ENCODE data around the gene TUBB4B. TPM values are rescaled to one million over a fixed set of nuclear protein-coding genes. Genes with fewer than 3 reads are reported as not detected.

Gene TUBB4B
- total RNA-seq, 1 donor = 67.7 TPM

DNA sequence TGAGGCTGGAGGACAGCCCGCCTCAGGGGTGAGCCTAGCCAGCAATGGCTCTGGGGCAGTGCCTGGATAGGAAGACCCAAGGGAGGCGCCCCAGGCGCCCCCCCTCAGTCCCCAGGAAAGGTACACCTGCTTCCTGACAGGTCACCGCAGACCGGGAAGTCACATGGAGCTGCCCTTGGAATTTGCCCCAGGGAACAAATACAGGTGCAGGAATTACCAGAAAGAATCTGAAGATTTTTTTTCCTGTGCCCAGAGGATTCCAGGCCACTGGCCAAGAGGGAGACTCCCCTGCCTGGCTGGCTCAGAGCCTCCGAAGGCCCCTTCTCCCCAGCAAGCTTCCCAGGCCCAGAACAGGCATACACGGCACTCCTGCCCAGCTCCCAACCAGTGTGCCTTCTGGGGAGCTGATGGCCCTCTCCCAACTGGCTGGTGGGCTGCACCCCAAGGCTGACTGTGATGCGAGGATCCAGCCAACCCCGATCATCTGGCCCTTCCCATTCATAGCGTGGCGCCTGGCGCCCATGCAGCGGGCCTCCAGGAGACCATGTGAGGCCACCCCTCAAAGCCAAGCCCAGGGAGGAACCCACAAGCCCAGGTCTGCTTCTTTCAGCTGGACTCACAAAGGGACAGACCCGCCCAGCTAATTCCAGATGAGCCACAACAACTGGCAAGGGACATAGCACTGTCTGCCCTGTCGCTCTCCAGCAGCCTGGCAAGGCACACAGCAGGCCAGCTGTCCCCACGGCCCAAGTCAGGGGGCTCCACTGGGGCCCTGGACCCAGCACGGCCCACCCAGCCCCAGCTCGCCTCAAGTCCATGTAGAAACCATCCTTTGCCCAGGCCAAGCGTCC, 42.8 kb upstream of the TUBB4B start:
- Histone ChIP-seq H3K79me2 (ENCODE audit: insufficient read depth, low read length) (peaks cover 78% of the 10 kb centered on the region), H3K4me3 (ENCODE audit: insufficient read depth, low read length) (peak overlapping the region; percentile 70)

DNA sequence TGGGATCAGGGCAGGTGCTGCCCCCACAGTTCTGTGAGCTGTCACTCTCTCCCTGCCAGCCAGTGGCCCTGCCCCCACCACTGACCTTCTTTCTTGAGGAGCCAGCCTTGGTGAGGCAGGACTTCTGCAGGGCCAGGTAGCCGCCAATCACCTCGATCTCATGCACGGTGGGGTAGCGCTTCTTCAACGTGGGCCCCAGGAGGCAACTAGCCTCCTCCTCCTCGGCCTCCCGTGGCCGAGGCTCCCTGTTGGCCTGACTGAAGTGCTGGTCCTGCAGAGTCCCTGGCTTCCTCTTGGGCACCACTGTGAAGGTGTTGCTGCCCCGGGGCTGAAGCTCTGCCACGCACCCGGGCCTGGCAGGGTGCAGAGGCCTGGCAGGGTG, 42.2 kb upstream of the TUBB4B start:
- no peaks in the 10 kb centered on the region for H3K9me3 ChIP-seq (ENCODE audit: low read depth, low read length)
- TF ChIP-seq, protein P1, sequence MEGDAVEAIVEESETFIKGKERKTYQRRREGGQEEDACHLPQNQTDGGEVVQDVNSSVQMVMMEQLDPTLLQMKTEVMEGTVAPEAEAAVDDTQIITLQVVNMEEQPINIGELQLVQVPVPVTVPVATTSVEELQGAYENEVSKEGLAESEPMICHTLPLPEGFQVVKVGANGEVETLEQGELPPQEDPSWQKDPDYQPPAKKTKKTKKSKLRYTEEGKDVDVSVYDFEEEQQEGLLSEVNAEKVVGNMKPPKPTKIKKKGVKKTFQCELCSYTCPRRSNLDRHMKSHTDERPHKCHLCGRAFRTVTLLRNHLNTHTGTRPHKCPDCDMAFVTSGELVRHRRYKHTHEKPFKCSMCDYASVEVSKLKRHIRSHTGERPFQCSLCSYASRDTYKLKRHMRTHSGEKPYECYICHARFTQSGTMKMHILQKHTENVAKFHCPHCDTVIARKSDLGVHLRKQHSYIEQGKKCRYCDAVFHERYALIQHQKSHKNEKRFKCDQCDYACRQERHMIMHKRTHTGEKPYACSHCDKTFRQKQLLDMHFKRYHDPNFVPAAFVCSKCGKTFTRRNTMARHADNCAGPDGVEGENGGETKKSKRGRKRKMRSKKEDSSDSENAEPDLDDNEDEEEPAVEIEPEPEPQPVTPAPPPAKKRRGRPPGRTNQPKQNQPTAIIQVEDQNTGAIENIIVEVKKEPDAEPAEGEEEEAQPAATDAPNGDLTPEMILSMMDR (IDR thresholded peaks at IDR 0.05; ENCODE audit: extremely low read depth, low read depth, low read length) = no peak
- no peak overlapping the region for H3K27ac ChIP-seq (ENCODE audit: low read depth, low read length)
- no peaks in the 10 kb centered on the region for H3K36me3 ChIP-seq (ENCODE audit: insufficient read depth, low read length)
- H3K79me2 ChIP-seq (ENCODE audit: insufficient read depth, low read length) = peaks cover 78% of the 10 kb centered on the region
- H4K20me1 ChIP-seq (ENCODE audit: insufficient read depth, low read length) = peaks cover 26% of the 10 kb centered on the region
- H3K4me3 ChIP-seq (ENCODE audit: insufficient read depth, low read length) = peak overlapping the region; percentile 70
- H3K4me2 ChIP-seq (ENCODE audit: insufficient read depth, low read length) = peak overlapping the region; percentile 76
- H2AFZ ChIP-seq (ENCODE audit: low read length) = no peak overlapping the region
- peaks cover 23% of the 10 kb centered on the region for H3K4me1 ChIP-seq (ENCODE audit: insufficient read depth, low read length)
- DNase-seq (ENCODE audit: insufficient read length, low spot score, missing footprints) = no peak
- H3K27me3 ChIP-seq (ENCODE audit: insufficient read depth, low read length) = no peaks in the 10 kb centered on the region

More for the DNA sequence above, 42.8 kb upstream of the TUBB4B start:
- peak overlapping the region; percentile 76 for H3K4me2 ChIP-seq (ENCODE audit: insufficient read depth, low read length)
- H2AFZ ChIP-seq (ENCODE audit: low read length) = no peak overlapping the region
- DNase-seq (ENCODE audit: insufficient read length, low spot score, missing footprints) = no peak
- no peaks in the 10 kb centered on the region for H3K27me3 ChIP-seq (ENCODE audit: insufficient read depth, low read length)
- peaks cover 22% of the 10 kb centered on the region for H3K4me1 ChIP-seq (ENCODE audit: insufficient read depth, low read length)
- peaks cover 31% of the 10 kb centered on the region for H4K20me1 ChIP-seq (ENCODE audit: insufficient read depth, low read length)
- no peak overlapping the region for H3K27ac ChIP-seq (ENCODE audit: low read depth, low read length)
- TF ChIP-seq, protein P1 (IDR thresholded peaks at IDR 0.05; ENCODE audit: extremely low read depth, low read depth, low read length) = no peak
- H3K36me3 ChIP-seq (ENCODE audit: insufficient read depth, low read length) = no peaks in the 10 kb centered on the region
- no peaks in the 10 kb centered on the region for H3K9me3 ChIP-seq (ENCODE audit: low read depth, low read length)

DNA sequence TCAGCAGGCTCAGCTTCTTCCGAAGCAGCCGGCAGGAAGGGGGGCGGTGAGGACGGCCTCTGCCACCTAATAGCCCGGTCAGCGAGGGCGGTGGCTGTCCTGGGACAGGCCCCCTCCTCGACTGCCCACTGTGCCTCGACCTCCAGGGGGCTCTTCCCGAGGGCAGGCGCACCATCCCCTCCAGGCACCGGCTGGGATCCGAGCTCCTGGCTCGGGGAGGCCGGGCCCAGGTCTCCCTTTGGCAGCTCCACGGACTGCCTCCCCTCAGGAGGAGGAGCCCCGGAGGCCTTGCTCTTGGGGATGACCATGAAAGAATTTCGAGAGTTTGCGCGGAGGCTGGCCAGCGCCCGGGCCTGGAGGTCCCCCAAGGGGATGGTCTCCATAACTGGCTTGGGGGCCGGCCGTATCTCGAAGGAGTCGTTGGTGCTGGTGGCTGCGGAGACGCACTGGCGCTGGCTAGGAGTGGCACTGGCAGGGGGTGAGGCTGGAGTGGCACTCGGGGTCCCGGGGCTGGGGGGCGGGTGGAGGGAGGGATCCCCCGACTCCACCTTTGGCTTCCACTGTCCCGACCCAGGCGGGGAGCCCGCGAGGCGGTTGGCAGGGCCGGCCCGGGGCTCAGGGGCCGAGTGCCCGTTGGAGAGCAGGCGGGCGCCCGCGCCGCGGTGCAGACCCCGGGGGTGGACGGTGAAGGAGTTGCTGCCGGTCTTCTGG, 41.5 kb upstream of the TUBB4B start:
- Histone ChIP-seq H2AFZ (ENCODE audit: low read length) (peak overlapping the region; percentile 22), H3K27ac (ENCODE audit: low read depth, low read length) (no peak overlapping the region), H3K4me1 (ENCODE audit: insufficient read depth, low read length) (peaks cover 30% of the 10 kb centered on the region), H3K4me2 (ENCODE audit: insufficient read depth, low read length) (peak overlapping the region; percentile 76), H3K27me3 (ENCODE audit: insufficient read depth, low read length) (no peaks in the 10 kb centered on the region), H3K4me3 (ENCODE audit: insufficient read depth, low read length) (peak overlapping the region; percentile 70), H3K9me3 (ENCODE audit: low read depth, low read length) (no peaks in the 10 kb centered on the region), H4K20me1 (ENCODE audit: insufficient read depth, low read length) (peaks cover 28% of the 10 kb centered on the region), H3K79me2 (ENCODE audit: insufficient read depth, low read length) (peaks cover 78% of the 10 kb centered on the region), H3K36me3 (ENCODE audit: insufficient read depth, low read length) (no peaks in the 10 kb centered on the region)
- DNase-seq (ENCODE audit: insufficient read length, low spot score, missing footprints) = peak; percentile 95
- TF ChIP-seq, protein P1 (IDR thresholded peaks at IDR 0.05; ENCODE audit: extremely low read depth, low read depth, low read length) = no peak
